GM12864 (cell line): ENCODE measurements around the gene SVIP.

Experiments used
- DNase-seq: peaks from one replicate; pipeline ENCODE4 v3.0.0-alpha.2; 2011; ENCODE audit warnings: low read depth
- H3K4me3 ChIP-seq: 2 replicates; pipeline ENCODE4 v1.5.1; 2011; ENCODE audit warnings: mild to moderate bottlenecking, low read depth, low read length, control low read depth
- TF ChIP-seq, protein P1 (sequence below): IDR thresholded peaks from 2 replicates; pipeline ENCODE4 v1.5.1; 2011; ENCODE audit warnings: low read depth, mild to moderate bottlenecking, moderate library complexity, low read length, control low read depth, inconsistent platforms; ENCODE audit errors: missing control alignments

Gene SVIP

DNA sequence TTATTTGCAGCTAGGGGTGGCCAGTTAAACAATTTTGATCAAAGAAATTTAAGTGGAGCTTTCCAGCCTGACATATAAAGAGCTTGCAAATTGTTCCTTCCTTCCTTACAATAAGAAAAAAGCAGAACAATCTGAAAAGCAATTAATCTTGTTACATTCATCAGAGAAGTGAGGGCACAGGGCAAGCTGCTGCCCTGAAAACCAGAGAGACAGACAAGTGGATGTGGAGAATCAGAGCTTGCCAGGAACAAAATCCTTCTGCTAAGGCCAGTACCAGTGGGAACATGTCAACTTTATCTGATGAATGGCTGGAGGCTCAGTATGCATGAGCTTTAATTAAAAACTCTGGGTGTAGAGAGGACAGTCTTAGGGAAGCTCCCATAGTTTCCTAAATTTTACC lies 21.9 kb upstream of the SVIP start:
- H3K4me3 ChIP-seq = no peak overlapping the region
- DNase-seq = no peak
- TF ChIP-seq, protein P1, sequence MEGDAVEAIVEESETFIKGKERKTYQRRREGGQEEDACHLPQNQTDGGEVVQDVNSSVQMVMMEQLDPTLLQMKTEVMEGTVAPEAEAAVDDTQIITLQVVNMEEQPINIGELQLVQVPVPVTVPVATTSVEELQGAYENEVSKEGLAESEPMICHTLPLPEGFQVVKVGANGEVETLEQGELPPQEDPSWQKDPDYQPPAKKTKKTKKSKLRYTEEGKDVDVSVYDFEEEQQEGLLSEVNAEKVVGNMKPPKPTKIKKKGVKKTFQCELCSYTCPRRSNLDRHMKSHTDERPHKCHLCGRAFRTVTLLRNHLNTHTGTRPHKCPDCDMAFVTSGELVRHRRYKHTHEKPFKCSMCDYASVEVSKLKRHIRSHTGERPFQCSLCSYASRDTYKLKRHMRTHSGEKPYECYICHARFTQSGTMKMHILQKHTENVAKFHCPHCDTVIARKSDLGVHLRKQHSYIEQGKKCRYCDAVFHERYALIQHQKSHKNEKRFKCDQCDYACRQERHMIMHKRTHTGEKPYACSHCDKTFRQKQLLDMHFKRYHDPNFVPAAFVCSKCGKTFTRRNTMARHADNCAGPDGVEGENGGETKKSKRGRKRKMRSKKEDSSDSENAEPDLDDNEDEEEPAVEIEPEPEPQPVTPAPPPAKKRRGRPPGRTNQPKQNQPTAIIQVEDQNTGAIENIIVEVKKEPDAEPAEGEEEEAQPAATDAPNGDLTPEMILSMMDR = no peak

DNA sequence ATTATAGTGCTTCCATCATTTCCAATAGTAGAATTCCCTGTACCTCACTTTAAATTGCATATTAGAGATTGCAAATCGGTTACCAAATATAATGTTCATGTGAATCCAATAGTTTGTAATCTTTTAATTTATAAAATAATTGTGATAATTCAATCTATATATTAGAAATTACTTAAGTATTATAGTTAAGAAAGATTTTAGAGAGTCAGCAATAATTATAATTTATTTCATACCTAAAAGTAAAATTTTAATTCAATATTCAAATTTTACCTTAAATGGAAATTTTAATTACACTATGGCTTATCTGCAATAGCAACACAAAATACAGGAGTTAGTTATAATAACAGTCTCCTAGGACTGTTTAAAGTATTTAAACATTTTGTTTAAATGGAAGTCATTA lies 17.1 kb upstream of the SVIP start:
- TF ChIP-seq, protein P1 = no peak
- no peak for DNase-seq
- no peak overlapping the region for H3K4me3 ChIP-seq

DNA sequence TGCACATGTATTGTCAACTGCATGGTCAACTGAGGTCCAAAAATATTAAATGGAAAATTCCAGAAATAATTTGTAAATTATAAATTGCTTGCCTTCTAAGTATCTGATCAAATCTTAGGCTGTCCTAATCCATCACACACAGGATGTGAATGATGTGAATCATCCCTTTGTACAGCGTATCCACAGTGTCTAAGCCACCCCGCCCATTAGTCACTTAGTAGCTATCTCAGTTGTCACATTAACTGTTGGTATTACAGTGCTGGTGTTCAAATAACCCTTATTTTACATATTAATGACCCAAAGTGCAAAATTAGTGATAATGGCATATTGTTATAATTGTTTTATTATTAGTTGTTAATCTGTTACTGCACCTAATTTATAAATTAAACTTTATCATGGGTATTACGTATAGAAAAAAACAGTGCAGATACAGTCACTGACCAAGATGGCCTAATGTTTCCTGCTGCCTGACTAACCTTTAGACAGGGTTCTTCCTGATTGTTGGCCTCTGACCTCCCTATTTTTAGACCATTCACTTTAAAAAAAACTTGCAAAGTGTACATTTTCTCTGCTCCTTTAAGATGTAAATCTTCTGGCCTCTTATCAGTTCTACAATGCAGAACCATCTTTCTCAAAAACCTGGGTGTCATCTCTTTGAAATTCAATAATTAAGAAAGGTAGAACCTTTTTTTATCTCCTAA lies 2.9 kb upstream of the SVIP start:
- TF ChIP-seq, protein P1 = no peak
- DNase-seq = no peak
- no peak overlapping the region for H3K4me3 ChIP-seq

DNA sequence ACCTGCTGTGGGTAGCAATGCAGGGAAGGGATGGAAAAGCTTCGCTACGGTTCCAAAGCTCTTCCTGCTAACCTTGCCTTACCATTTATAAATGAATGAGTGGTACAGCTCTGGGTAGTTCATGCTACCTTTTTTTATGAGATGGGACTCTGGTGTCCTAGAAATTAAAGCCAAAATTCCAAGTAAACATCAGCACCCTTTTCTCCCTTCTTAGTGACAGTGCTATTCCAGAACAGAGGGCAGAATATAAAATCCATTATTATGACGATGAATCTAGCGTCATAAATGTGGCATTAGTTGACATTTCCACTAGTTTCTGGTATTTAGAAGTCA lies 447 bp upstream of the SVIP start:
- no peak for DNase-seq
- H3K4me3 ChIP-seq = peak overlapping the region; percentile 47

DNA sequence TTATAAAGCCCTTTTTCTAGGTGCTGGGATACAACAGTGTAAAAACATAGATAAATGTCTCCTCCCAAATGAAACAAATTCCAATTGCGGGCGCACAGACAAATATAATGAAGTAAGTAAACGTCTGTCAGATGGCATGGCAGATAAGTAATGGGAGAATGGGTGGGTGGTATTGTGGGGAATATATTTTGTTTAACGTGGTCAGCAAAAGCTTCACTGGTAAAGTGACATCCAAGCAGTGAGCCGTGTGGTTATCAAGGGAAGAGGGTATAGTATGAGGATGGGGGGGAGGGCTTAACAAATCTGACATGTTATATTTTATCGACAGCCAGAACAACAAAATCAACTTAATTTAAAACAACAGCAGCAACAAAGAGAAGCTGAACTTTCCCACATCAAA lies 1.2 kb downstream of the SVIP start:
- TF ChIP-seq, protein P1 = no peak
- H3K4me3 ChIP-seq = peak overlapping the region; percentile 94
- no peak for DNase-seq

More for the DNA sequence above, 447 bp upstream of the SVIP start:
- TF ChIP-seq, protein P1 = no peak

DNA sequence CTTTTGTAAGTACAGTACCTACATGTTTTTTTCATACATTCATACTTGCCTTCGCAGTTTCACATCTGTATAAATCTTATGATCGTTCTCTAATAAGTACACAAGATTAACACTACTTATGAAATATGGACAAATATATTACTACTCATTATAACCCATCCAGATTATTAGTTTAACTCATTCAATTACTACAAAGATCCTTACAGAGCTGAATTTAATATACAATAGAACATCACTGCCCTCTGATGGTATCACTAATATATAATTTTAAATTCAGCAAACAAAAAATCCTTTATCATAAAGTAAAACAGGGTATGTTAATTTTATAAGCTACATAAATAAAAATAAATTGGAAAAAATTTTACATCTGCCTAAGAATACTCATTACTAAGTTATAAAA lies 7.4 kb downstream of the SVIP start:
- TF ChIP-seq, protein P1 = no peak
- DNase-seq = no peak

DNA sequence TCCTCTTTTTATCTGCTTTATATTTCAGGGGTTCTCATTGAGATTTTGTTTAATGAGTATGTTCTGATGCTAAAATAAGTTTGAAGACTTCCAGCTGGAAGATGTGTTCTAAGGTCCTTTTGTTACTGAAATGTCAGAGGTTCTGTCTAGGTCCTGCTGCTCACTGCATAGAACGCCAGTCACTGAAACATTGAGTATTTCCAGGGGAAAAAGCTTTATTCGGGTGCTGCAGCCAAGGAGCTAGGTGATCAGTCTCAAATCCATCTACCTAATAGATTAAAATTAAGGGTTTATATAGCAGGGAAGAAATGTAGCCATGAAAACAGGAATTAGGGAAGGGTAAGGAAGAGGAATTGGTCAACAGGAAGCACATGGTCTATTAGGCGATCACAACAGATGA lies 19.7 kb downstream of the SVIP start:
- no peak overlapping the region for H3K4me3 ChIP-seq
- no peak for DNase-seq
- TF ChIP-seq, protein P1 = no peak

More for the DNA sequence above, 7.4 kb downstream of the SVIP start:
- H3K4me3 ChIP-seq = no peak overlapping the region
